ENCODE measurements around the gene UNC13D.

- no peak for TF ChIP-seq CTCF (IDR thresholded peaks at IDR 0.05)
- no peak for TF ChIP-seq TCF7L2 (IDR thresholded peaks at IDR 0.05; ENCODE audit: low read depth, low read length)
Observed at GRCh38 chr17:75854881-75855309, 10.7 kb upstream of the UNC13D start.
